Stomach (tissue), 4 donors: ENCODE measurements around the gene BTBD2.

Experiments
- CTCF ChIP-seq, 7 experiments: fragments of 450-650 bp in 4 of 7; fragments of 200-600 bp in 3 of 7; sonication (generic) in 3 of 7; IDR thresholded peaks; one replicate each; pipeline ENCODE4 v1.5.1; 2016 to 2019; ENCODE audit warnings: antibody characterized with exemption in 7 of 7, control low read depth in 2 of 7, mild to moderate bottlenecking in 1 of 7
- EP300 ChIP-seq: sonication (generic); formaldehyde crosslinking; IDR thresholded peaks from one replicate; pipeline ENCODE4 v1.6.1; 2017; ENCODE audit warnings: antibody characterized with exemption
- POLR2A ChIP-seq, 4 donors: fragments of 450-650 bp; IDR thresholded peaks; one replicate each; pipeline ENCODE4 v1.6.1; 2016; ENCODE audit warnings: antibody characterized with exemption in 4 of 4, control low read depth in 2 of 4, mild to moderate bottlenecking in 1 of 4, moderate library complexity in 1 of 4
- POLR2AphosphoS5 ChIP-seq, 3 donors: sonication (generic); formaldehyde crosslinking; IDR thresholded peaks; one replicate each; pipeline ENCODE4 v1.6.1; 2016; ENCODE audit warnings: antibody characterized with exemption in 3 of 3

GRCh38 chr19:2013683-2013961 is 1.9 kb downstream of the BTBD2 start:
- TF ChIP-seq CTCF (IDR thresholded peaks at IDR 0.05) (no peak), POLR2A (IDR thresholded peaks at IDR 0.05) (no peak), EP300 (no peak), POLR2AphosphoS5 (IDR thresholded peaks at IDR 0.05) (no peak)
